ENCODE measurements around the gene TRIP10.

GRCh38 chr19:6723108-6723618 lies 16.3 kb upstream of the TRIP10 start:
- TF ChIP-seq CTCF (conservative IDR thresholded peaks at IDR 0.05; ENCODE audit: low read length), result no peak
- no peak for TF ChIP-seq EZH2phosphoT487 (IDR thresholded peaks at IDR 0.05; ENCODE audit: borderline replicate concordance)
